IgD-negative memory B cell (primary cell): ENCODE results near the gene OR5K4. TPM values are rescaled to one million over a fixed set of nuclear protein-coding genes. Genes with fewer than 3 reads are reported as not detected.

Source experiments
- H3K27ac Mint-ChIP-seq, 3 donors: one replicate each; pipeline ENCODE4 v1.8.0; 2020 to 2022; ENCODE audit warnings: mild to moderate bottlenecking in 3 of 3, mixed read lengths in 3 of 3, moderate library complexity in 1 of 3
- H3K27me3 Mint-ChIP-seq: one replicate; pipeline ENCODE4 v1.8.0; 2021; ENCODE audit warnings: mixed read lengths
- H3K36me3 Mint-ChIP-seq: one replicate; pipeline ENCODE4 v1.8.0; 2020; ENCODE audit warnings: mild to moderate bottlenecking, mixed read lengths
- H3K4me1 Mint-ChIP-seq, 3 donors: one replicate each; pipeline ENCODE4 v1.8.0; 2020 to 2022; ENCODE audit warnings: mixed read lengths in 3 of 3, mild to moderate bottlenecking in 1 of 3
- H3K4me3 Mint-ChIP-seq, 4 donors: one replicate each; pipeline ENCODE4 v1.8.0; 2020 to 2022; ENCODE audit warnings: mild to moderate bottlenecking in 4 of 4, mixed read lengths in 4 of 4, moderate library complexity in 3 of 4
- H3K9me3 Mint-ChIP-seq, 3 donors: one replicate each; pipeline ENCODE4 v1.8.0; 2020 to 2021; ENCODE audit warnings: mixed read lengths in 3 of 3, mild to moderate bottlenecking in 1 of 3
- polyA plus RNA-seq: library from polyadenylated mRNA; unstranded; fragments of 300-500 nt; fragmentation: Illumina TruSeq; gene quantifications from one replicate; pipeline ENCODE4 v1.2.3, GENCODE V29; 2021

Gene OR5K4
- polyA plus RNA-seq, 1 donor from 2014 or later, result not detected

- Mint-ChIP-seq H3K4me3 (no peak overlapping the region), H3K36me3 (peaks cover 9% of the 10 kb centered on the region), H3K27ac (no peak overlapping the region), H3K9me3 (peaks cover 14 to 47% (median 21%) of the 10 kb centered on the region in 3 donors), H3K4me1 (peaks cover 3 to 5% (median 4%) of the 10 kb centered on the region in 3 donors), H3K27me3 (no peaks in the 10 kb centered on the region)
Measured at GRCh38 chr3:98402507-98402906, 48.9 kb downstream of the OR5K4 start.

- Mint-ChIP-seq H3K4me3 (no peak overlapping the region), H3K9me3 (peaks cover 14 to 43% (median 18%) of the 10 kb centered on the region in 3 donors), H3K36me3 (peaks cover 11% of the 10 kb centered on the region), H3K27ac (no peak overlapping the region), H3K27me3 (no peaks in the 10 kb centered on the region), H3K4me1 (peaks cover 3 to 5% (median 4%) of the 10 kb centered on the region in 3 donors)
Measured at GRCh38 chr3:98404010-98404409, 50.4 kb downstream of the OR5K4 start.

Other genes starting within 250 kb of the OR5K4 start
- gene OR5H1, start 223.1 kb upstream of the OR5K4 start, polyA plus RNA-seq, result not detected
- gene OR5H14, start 206.4 kb upstream of the OR5K4 start, polyA plus RNA-seq, result not detected
- gene OR5H15, start 187.2 kb upstream of the OR5K4 start, polyA plus RNA-seq, result not detected
- not detected for gene OR5H6, start 89.6 kb upstream of the OR5K4 start, polyA plus RNA-seq
- gene OR5H2, start 71.3 kb upstream of the OR5K4 start, polyA plus RNA-seq, result not detected
- not detected for gene OR5K3, start 36.8 kb downstream of the OR5K4 start, polyA plus RNA-seq
- not detected for gene OR5K1, start 109.3 kb downstream of the OR5K4 start, polyA plus RNA-seq
- gene OR5K2, start 143.8 kb downstream of the OR5K4 start, polyA plus RNA-seq, result not detected
- 39.8 TPM for gene CLDND1, start 169.0 kb downstream of the OR5K4 start, polyA plus RNA-seq
- gene GPR15, start 178.1 kb downstream of the OR5K4 start, polyA plus RNA-seq, result 3.1 TPM
- gene CPOX, start 239.8 kb downstream of the OR5K4 start, polyA plus RNA-seq, result 5.7 TPM